Measurements from ENCODE around the gene ZNF528. TPM values are rescaled to one million over a fixed set of nuclear protein-coding genes. Genes with fewer than 3 reads are reported as not detected.
A peak's percentile ranks its signal among the peaks of the same experiment; 100 is the strongest.

ZNF528 gene
- total RNA-seq, 4 donors from 2014 or later = 12.2 to 17.4 (median 13.2) TPM

- Histone ChIP-seq H3K27ac (replicated peaks in 1 of 4) (peak overlapping the region; percentile 88 to 96 (median 94)), H3K4me3 (peak overlapping the region; percentile 70 to 78 (median 71)), H3K4me1 (peaks cover 5 to 13% (median 11%) of the 10 kb centered on the region in 4 donors), H3K36me3 (peaks cover 34 to 51% (median 41%) of the 10 kb centered on the region in 4 donors), H3K9me3 (peaks cover 0 to 30% (median 21%) of the 10 kb centered on the region in 4 donors), H3K27me3 (no peaks in the 10 kb centered on the region)
- no peak for DNase-seq (ENCODE audit: extremely low spot score)
- no peak for TF ChIP-seq EP300 (IDR thresholded peaks at IDR 0.05)
- no peak for TF ChIP-seq POLR2A (IDR thresholded peaks at IDR 0.05; ENCODE audit: low read depth)
- TF ChIP-seq, protein P1, sequence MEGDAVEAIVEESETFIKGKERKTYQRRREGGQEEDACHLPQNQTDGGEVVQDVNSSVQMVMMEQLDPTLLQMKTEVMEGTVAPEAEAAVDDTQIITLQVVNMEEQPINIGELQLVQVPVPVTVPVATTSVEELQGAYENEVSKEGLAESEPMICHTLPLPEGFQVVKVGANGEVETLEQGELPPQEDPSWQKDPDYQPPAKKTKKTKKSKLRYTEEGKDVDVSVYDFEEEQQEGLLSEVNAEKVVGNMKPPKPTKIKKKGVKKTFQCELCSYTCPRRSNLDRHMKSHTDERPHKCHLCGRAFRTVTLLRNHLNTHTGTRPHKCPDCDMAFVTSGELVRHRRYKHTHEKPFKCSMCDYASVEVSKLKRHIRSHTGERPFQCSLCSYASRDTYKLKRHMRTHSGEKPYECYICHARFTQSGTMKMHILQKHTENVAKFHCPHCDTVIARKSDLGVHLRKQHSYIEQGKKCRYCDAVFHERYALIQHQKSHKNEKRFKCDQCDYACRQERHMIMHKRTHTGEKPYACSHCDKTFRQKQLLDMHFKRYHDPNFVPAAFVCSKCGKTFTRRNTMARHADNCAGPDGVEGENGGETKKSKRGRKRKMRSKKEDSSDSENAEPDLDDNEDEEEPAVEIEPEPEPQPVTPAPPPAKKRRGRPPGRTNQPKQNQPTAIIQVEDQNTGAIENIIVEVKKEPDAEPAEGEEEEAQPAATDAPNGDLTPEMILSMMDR (IDR thresholded peaks at IDR 0.05) = no peak
- TF ChIP-seq POLR2AphosphoS5 (IDR thresholded peaks at IDR 0.05) = no peak
- intact Hi-C loops (cut with DNase I) = no loop called here
- 40% methylated on average over 7 of the region's 7 CpGs for WGBS
Measured at GRCh38 chr19:52370341-52370710, 27.3 kb upstream of the ZNF528 start.

GRCh38 chr19:52391135-52391534 is 6.5 kb upstream of the ZNF528 start:
- intact Hi-C loops (cut with DNase I) = no loop called here
- DNase-seq (ENCODE audit: extremely low spot score) = no peak
- TF ChIP-seq EP300 (IDR thresholded peaks at IDR 0.05) (no peak), POLR2AphosphoS5 (IDR thresholded peaks at IDR 0.05) (no peak), POLR2A (IDR thresholded peaks at IDR 0.05; ENCODE audit: low read depth) (no peak)
- TF ChIP-seq, protein P1 (IDR thresholded peaks at IDR 0.05) = no peak
- Histone ChIP-seq H3K27ac (replicated peaks in 1 of 4) (no peak overlapping the region), H3K27me3 (no peaks in the 10 kb centered on the region), H3K4me1 (peaks cover 0 to under 1% (median 0%) of the 10 kb centered on the region in 4 donors), H3K9me3 (peaks cover 0 to 85% (median 51%) of the 10 kb centered on the region in 4 donors), H3K4me3 (no peak overlapping the region), H3K36me3 (peaks cover 0 to 67% (median 42%) of the 10 kb centered on the region in 4 donors)
- 73% methylated on average over 1 of the region's 1 CpG for WGBS

DNA sequence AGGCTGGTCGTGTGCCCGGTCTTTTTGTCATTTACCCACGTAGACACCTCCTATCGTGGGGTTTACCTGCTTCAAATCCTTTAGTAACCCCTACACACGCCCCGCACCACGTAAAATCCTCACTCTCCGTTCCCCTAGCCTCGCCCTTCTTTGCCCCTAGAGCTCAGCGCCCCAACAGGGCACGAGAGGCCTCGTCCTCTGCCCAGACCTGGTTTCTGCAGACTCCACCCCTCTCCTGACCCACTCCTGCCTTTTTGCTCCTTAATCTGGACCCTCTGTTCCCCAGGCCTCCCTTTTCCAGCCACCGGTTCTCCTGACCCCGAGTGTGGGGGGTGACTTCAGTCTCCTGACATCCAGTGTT is 412 bp downstream of the ZNF528 start:
- H3K4me3 ChIP-seq = peak overlapping the region; percentile 72 to 81 (median 73)
- peaks cover 0 to 20% (median 8%) of the 10 kb centered on the region in 4 donors for H3K9me3 ChIP-seq
- peaks cover 18 to 64% (median 47%) of the 10 kb centered on the region in 4 donors for H3K36me3 ChIP-seq
- H3K27me3 ChIP-seq = no peaks in the 10 kb centered on the region
- intact Hi-C loops (cut with DNase I) = no loop called here
- DNase-seq (ENCODE audit: extremely low spot score) = no peak
- peaks cover 20 to 24% (median 21%) of the 10 kb centered on the region in 4 donors for H3K4me1 ChIP-seq
- 8% methylated on average over 14 of the region's 14 CpGs for WGBS
- H3K27ac ChIP-seq (replicated peaks in 1 of 4) = peak overlapping the region; percentile 64 to 83 (median 73)
- TF ChIP-seq EP300 (IDR thresholded peaks at IDR 0.05) = no peak
- TF ChIP-seq POLR2A (IDR thresholded peaks at IDR 0.05; ENCODE audit: low read depth) = no peak
- TF ChIP-seq, protein P1 (IDR thresholded peaks at IDR 0.05) = no peak
- no peak for TF ChIP-seq POLR2AphosphoS5 (IDR thresholded peaks at IDR 0.05)

GRCh38 chr19:52410276-52410675 is 12.6 kb downstream of the ZNF528 start:
- DNase-seq (ENCODE audit: extremely low spot score) = no peak
- TF ChIP-seq POLR2A (IDR thresholded peaks at IDR 0.05; ENCODE audit: low read depth) = no peak
- TF ChIP-seq EP300 (IDR thresholded peaks at IDR 0.05) = no peak
- TF ChIP-seq, protein P1 (IDR thresholded peaks at IDR 0.05) = no peak
- TF ChIP-seq POLR2AphosphoS5 (IDR thresholded peaks at IDR 0.05) = no peak
- H3K27me3 ChIP-seq = no peaks in the 10 kb centered on the region
- H3K36me3 ChIP-seq = peaks cover 87 to 99% (median 97%) of the 10 kb centered on the region in 4 donors
- peaks cover 12 to 89% (median 84%) of the 10 kb centered on the region in 4 donors for H3K9me3 ChIP-seq
- no peak overlapping the region for H3K4me3 ChIP-seq
- intact Hi-C loops (cut with DNase I) = no loop called here
- no peaks in the 10 kb centered on the region for H3K4me1 ChIP-seq
- 100% methylated on average over 6 of the region's 6 CpGs for WGBS
- H3K27ac ChIP-seq (replicated peaks in 1 of 4) = no peak overlapping the region

GRCh38 chr19:52415711-52416110 is 18.1 kb downstream of the ZNF528 start:
- peaks cover 33 to 45% (median 43%) of the 10 kb centered on the region in 4 donors for H3K36me3 ChIP-seq
- intact Hi-C loops (cut with DNase I) = no loop called here
- H3K4me1 ChIP-seq = no peaks in the 10 kb centered on the region
- DNase-seq (ENCODE audit: extremely low spot score) = no peak
- H3K27me3 ChIP-seq = no peaks in the 10 kb centered on the region
- H3K27ac ChIP-seq (replicated peaks in 1 of 4) = no peak overlapping the region
- no peak overlapping the region for H3K4me3 ChIP-seq
- WGBS = 96% methylated on average over 5 of the region's 5 CpGs
- H3K9me3 ChIP-seq = peaks cover 22 to 100% (median 92%) of the 10 kb centered on the region in 4 donors
- TF ChIP-seq EP300 (IDR thresholded peaks at IDR 0.05) (no peak), POLR2AphosphoS5 (IDR thresholded peaks at IDR 0.05) (no peak), POLR2A (IDR thresholded peaks at IDR 0.05; ENCODE audit: low read depth) (no peak)
- TF ChIP-seq, protein P1 (IDR thresholded peaks at IDR 0.05) = no peak

All from esophagus muscularis mucosa (tissue), 4 donors.